ENCODE data around the gene PTPN2. TPM values are rescaled to one million over a fixed set of nuclear protein-coding genes. Genes with fewer than 3 reads are reported as not detected.

The PTPN2 gene
- total and polyA plus RNA-seq, 2 experiments from 2014 or later: 49.9 to 65.5 TPM

DNA sequence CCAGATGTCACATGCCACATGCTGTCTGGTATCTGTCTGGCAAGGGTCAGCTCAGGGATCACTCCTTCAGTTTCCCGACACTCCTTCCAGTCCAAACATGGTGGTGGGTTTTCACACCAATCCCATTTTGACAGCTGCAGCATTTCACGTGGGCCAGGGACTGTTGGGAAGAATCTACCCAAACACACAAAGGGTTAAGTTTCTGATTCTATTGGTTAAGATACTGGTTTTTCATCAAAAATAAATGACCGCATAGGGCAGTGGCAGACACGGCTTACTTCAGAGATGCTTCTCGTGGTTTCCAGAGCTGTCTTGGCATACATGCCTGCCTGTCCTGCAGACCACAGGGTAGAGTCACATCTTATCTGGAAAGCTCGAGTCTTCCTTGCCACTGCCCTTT lies 101.5 kb downstream of the PTPN2 start:
- Mint-ChIP-seq H3K36me3 (ENCODE audit: low read depth) (no peaks in the 10 kb centered on the region; the same call in 2 of the 3 replicates), H3K9me3 (no peaks in the 10 kb centered on the region), H3K27ac (no peak overlapping the region), H3K4me3 (no peak overlapping the region), H3K27me3 (ENCODE audit: insufficient read depth, low read depth, poor library complexity) (peaks cover 11% of the 10 kb centered on the region), H3K4me1 (no peaks in the 10 kb centered on the region)
- DNase-seq (ENCODE audit: low spot score) (no peak), ATAC-seq (no peak)
- H3F3A ChIP-seq (replicated peaks; ENCODE audit: low read depth): no peaks in the 10 kb centered on the region
- H3K9me2 ChIP-seq (ENCODE audit: insufficient read depth): no peaks in the 10 kb centered on the region
- no peaks in the 10 kb centered on the region for H3K79me2 ChIP-seq (replicated peaks; ENCODE audit: insufficient read depth)
- TF ChIP-seq NANOG (IDR thresholded peaks at IDR 0.05; ENCODE audit: borderline replicate concordance) (no peak), CREB1 (CRISPR knock-in tag; IDR thresholded peaks at IDR 0.05; ENCODE audit: low read depth) (no peak), EZH2 (IDR thresholded peaks at IDR 0.05; ENCODE audit: low read depth, unreplicated experiment) (no peak), CTCF (conservative IDR thresholded peaks at IDR 0.05; ENCODE audit: low read depth in 2 of 2) (no peak), POLR2AphosphoS5 (IDR thresholded peaks at IDR 0.05; ENCODE audit: low read depth) (no peak), EZH2phosphoT487 (IDR thresholded peaks at IDR 0.05; ENCODE audit: unreplicated experiment) (no peak), ZNF114 (CRISPR knock-in tag; IDR thresholded peaks at IDR 0.05) (no peak), STAT1 (IDR thresholded peaks at IDR 0.05; ENCODE audit: unreplicated experiment) (no peak), ZNF331 (CRISPR knock-in tag; IDR thresholded peaks at IDR 0.05; ENCODE audit: low read depth) (no peak), JUNB (IDR thresholded peaks at IDR 0.05; ENCODE audit: unreplicated experiment) (no peak)
- TF ChIP-seq, protein P1, sequence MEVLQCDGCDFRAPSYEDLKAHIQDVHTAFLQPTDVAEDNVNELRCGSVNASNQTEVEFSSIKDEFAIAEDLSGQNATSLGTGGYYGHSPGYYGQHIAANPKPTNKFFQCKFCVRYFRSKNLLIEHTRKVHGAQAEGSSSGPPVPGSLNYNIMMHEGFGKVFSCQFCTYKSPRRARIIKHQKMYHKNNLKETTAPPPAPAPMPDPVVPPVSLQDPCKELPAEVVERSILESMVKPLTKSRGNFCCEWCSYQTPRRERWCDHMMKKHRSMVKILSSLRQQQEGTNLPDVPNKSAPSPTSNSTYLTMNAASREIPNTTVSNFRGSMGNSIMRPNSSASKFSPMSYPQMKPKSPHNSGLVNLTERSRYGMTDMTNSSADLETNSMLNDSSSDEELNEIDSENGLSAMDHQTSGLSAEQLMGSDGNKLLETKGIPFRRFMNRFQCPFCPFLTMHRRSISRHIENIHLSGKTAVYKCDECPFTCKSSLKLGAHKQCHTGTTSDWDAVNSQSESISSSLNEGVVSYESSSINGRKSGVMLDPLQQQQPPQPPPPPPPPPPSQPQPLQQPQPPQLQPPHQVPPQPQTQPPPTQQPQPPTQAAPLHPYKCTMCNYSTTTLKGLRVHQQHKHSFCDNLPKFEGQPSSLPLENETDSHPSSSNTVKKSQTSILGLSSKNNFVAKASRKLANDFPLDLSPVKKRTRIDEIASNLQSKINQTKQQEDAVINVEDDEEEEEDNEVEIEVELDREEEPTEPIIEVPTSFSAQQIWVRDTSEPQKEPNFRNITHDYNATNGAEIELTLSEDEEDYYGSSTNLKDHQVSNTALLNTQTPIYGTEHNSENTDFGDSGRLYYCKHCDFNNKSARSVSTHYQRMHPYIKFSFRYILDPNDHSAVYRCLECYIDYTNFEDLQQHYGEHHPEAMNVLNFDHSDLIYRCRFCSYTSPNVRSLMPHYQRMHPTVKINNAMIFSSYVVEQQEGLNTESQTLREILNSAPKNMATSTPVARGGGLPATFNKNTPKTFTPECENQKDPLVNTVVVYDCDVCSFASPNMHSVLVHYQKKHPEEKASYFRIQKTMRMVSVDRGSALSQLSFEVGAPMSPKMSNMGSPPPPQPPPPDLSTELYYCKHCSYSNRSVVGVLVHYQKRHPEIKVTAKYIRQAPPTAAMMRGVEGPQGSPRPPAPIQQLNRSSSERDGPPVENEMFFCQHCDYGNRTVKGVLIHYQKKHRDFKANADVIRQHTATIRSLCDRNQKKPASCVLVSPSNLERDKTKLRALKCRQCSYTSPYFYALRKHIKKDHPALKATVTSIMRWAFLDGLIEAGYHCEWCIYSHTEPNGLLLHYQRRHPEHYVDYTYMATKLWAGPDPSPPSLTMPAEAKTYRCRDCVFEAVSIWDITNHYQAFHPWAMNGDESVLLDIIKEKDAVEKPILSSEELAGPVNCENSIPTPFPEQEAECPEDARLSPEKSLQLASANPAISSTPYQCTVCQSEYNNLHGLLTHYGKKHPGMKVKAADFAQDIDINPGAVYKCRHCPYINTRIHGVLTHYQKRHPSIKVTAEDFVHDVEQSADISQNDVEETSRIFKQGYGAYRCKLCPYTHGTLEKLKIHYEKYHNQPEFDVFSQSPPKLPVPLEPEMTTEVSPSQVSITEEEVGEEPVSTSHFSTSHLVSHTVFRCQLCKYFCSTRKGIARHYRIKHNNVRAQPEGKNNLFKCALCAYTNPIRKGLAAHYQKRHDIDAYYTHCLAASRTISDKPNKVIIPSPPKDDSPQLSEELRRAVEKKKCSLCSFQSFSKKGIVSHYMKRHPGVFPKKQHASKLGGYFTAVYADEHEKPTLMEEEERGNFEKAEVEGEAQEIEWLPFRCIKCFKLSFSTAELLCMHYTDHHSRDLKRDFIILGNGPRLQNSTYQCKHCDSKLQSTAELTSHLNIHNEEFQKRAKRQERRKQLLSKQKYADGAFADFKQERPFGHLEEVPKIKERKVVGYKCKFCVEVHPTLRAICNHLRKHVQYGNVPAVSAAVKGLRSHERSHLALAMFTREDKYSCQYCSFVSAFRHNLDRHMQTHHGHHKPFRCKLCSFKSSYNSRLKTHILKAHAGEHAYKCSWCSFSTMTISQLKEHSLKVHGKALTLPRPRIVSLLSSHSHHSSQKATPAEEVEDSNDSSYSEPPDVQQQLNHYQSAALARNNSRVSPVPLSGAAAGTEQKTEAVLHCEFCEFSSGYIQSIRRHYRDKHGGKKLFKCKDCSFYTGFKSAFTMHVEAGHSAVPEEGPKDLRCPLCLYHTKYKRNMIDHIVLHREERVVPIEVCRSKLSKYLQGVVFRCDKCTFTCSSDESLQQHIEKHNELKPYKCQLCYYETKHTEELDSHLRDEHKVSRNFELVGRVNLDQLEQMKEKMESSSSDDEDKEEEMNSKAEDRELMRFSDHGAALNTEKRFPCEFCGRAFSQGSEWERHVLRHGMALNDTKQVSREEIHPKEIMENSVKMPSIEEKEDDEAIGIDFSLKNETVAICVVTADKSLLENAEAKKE (CRISPR knock-in tag; IDR thresholded peaks at IDR 0.05): no peak
- TF ChIP-seq, protein P2, sequence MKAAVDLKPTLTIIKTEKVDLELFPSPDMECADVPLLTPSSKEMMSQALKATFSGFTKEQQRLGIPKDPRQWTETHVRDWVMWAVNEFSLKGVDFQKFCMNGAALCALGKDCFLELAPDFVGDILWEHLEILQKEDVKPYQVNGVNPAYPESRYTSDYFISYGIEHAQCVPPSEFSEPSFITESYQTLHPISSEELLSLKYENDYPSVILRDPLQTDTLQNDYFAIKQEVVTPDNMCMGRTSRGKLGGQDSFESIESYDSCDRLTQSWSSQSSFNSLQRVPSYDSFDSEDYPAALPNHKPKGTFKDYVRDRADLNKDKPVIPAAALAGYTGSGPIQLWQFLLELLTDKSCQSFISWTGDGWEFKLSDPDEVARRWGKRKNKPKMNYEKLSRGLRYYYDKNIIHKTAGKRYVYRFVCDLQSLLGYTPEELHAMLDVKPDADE (IDR thresholded peaks at IDR 0.05): no peak
- TF ChIP-seq, protein P3, sequence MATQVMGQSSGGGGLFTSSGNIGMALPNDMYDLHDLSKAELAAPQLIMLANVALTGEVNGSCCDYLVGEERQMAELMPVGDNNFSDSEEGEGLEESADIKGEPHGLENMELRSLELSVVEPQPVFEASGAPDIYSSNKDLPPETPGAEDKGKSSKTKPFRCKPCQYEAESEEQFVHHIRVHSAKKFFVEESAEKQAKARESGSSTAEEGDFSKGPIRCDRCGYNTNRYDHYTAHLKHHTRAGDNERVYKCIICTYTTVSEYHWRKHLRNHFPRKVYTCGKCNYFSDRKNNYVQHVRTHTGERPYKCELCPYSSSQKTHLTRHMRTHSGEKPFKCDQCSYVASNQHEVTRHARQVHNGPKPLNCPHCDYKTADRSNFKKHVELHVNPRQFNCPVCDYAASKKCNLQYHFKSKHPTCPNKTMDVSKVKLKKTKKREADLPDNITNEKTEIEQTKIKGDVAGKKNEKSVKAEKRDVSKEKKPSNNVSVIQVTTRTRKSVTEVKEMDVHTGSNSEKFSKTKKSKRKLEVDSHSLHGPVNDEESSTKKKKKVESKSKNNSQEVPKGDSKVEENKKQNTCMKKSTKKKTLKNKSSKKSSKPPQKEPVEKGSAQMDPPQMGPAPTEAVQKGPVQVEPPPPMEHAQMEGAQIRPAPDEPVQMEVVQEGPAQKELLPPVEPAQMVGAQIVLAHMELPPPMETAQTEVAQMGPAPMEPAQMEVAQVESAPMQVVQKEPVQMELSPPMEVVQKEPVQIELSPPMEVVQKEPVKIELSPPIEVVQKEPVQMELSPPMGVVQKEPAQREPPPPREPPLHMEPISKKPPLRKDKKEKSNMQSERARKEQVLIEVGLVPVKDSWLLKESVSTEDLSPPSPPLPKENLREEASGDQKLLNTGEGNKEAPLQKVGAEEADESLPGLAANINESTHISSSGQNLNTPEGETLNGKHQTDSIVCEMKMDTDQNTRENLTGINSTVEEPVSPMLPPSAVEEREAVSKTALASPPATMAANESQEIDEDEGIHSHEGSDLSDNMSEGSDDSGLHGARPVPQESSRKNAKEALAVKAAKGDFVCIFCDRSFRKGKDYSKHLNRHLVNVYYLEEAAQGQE (IDR thresholded peaks at IDR 0.05; ENCODE audit: unreplicated experiment): no peak
- no peak overlapping the region for H2AFZ ChIP-seq
- H3K4me3 ChIP-seq: no peak overlapping the region
- no peaks in the 10 kb centered on the region for H3K36me3 ChIP-seq (ENCODE audit: insufficient read depth)
- no peaks in the 10 kb centered on the region for H3K4me1 ChIP-seq (ENCODE audit: insufficient read depth)
- no peaks in the 10 kb centered on the region; the same call in 1 of the 2 replicates for H4K20me1 ChIP-seq (replicated peaks; ENCODE audit: insufficient read depth)
- H3K27ac ChIP-seq (ENCODE audit: low read depth): no peak overlapping the region
- peaks cover 26% of the 10 kb centered on the region for H3K27me3 ChIP-seq (ENCODE audit: insufficient read depth)
- H3K4me2 ChIP-seq: no peak overlapping the region

All from GM23338 (cell line).